Esophagus muscularis mucosa (tissue), 4 donors: ENCODE measurements around the gene LAMA5. TPM values are rescaled to one million over a fixed set of nuclear protein-coding genes. Genes with fewer than 3 reads are reported as not detected.

ENCODE experiments used
- DNase-seq: peaks from one replicate; pipeline ENCODE4 v3.0.0-alpha.2; 2017; ENCODE audit errors: extremely low spot score
- H3K27ac ChIP-seq, 4 donors: fragments of 200-600 bp; sonication (generic); replicated peaks in 1 of 4; 1 replicate in 3 of 4; 2 replicates in 1 of 4; pipeline ENCODE4 v1.5.1; 2016 to 2019; ENCODE audit warnings: mild to moderate bottlenecking in 1 of 4
- H3K27me3 ChIP-seq, 4 donors: fragments of 200-600 bp; sonication (generic); one replicate each; pipeline versions ENCODE4 v1.5.1 to v1.6.0; 2016 to 2019
- H3K36me3 ChIP-seq, 4 donors: fragments of 200-600 bp; sonication (generic); one replicate each; pipeline ENCODE4 v1.5.1; 2016 to 2019
- H3K4me1 ChIP-seq, 4 donors: fragments of 200-600 bp; sonication (generic); one replicate each; pipeline ENCODE4 v1.5.1; 2016 to 2019
- H3K4me3 ChIP-seq, 4 donors: fragments of 200-600 bp; sonication (generic); 1 replicate in 2 of 4; 2 replicates in 2 of 4; pipeline ENCODE4 v1.5.1; 2016 to 2019; ENCODE audit warnings: mild to moderate bottlenecking in 4 of 4, moderate library complexity in 1 of 4
- H3K9me3 ChIP-seq, 4 donors: fragments of 200-600 bp; sonication (generic); 1 replicate in 3 of 4; 2 replicates in 1 of 4; pipeline ENCODE4 v1.5.1; 2016 to 2019
- CTCF ChIP-seq, 3 experiments: fragments of 200-600 bp in 2 of 3; fragments of 450-650 bp in 1 of 3; sonication (generic) in 2 of 3; IDR thresholded peaks; one replicate each; pipeline ENCODE4 v1.5.1; 2017 to 2019; ENCODE audit warnings: antibody characterized with exemption in 3 of 3, mild to moderate bottlenecking in 2 of 3, moderate library complexity in 1 of 3
- EP300 ChIP-seq: sonication (generic); formaldehyde crosslinking; IDR thresholded peaks from one replicate; pipeline ENCODE4 v1.6.1; 2017; ENCODE audit warnings: antibody characterized with exemption
- POLR2A ChIP-seq: fragments of 450-650 bp; IDR thresholded peaks from one replicate; pipeline ENCODE4 v1.6.1; 2017; ENCODE audit warnings: antibody characterized with exemption, moderate library complexity, mild to moderate bottlenecking, low read depth
- POLR2AphosphoS5 ChIP-seq, 2 donors: sonication (generic); formaldehyde crosslinking; IDR thresholded peaks; one replicate each; pipeline ENCODE4 v1.6.1; 2017; ENCODE audit warnings: antibody characterized with exemption in 2 of 2
- WGBS: methylation state at CpG from one replicate; pipeline ENCODE4 v1.1.5; 2018; 5-methylcytosine and 5-hydroxymethylcytosine counted together
- intact Hi-C: fragments of 100-400 bp; cut with DNase I; formaldehyde crosslinking; loops from one replicate; pipeline ENCODE4 v1.15.1; 2023
- total RNA-seq, 4 donors: library from RNA; depleted of rRNA; stranded (reverse); fragments of >200 nt; gene quantifications; one replicate each; pipeline versions ENCODE4 v1.1.0 to v1.2.1, GENCODE V29; 2016

The LAMA5 gene
- total RNA-seq, 4 donors from 2014 or later, result 70.1 to 257 (median 150) TPM

GRCh38 chr20:62357681-62358080 lies 9.4 kb downstream of the LAMA5 start:
- 41% methylated on average over 7 of the region's 7 CpGs for WGBS
- Histone ChIP-seq H3K4me3 (peak overlapping the region; percentile 29 to 41 (median 35)), H3K27ac (peak overlapping the region; percentile 93 to 97 (median 93)), H3K9me3 (no peaks in the 10 kb centered on the region), H3K27me3 (no peaks in the 10 kb centered on the region), H3K4me1 (peaks cover 92 to 98% (median 97%) of the 10 kb centered on the region in 4 donors), H3K36me3 (peaks cover 0 to 23% (median 14%) of the 10 kb centered on the region in 4 donors)
- intact Hi-C loops, result no loop called here
- no peak for DNase-seq
- TF ChIP-seq POLR2A (no peak), EP300 (no peak), POLR2AphosphoS5 (IDR thresholded peaks at IDR 0.05) (no peak), CTCF (IDR thresholded peaks at IDR 0.05) (no peak)

- peaks cover 91 to 98% (median 97%) of the 10 kb centered on the region in 4 donors for H3K4me1 ChIP-seq
- H3K27ac ChIP-seq, result peak overlapping the region; percentile 93 to 97 (median 93)
- WGBS, result 10% methylated on average over 18 of the region's 25 CpGs
- intact Hi-C loops, result no loop called here
- H3K4me3 ChIP-seq, result peak overlapping the region; percentile 29 to 41 (median 35)
- peak; percentile 58 to 66 for TF ChIP-seq POLR2AphosphoS5 (IDR thresholded peaks at IDR 0.05)
- TF ChIP-seq POLR2A, result no peak
- no peaks in the 10 kb centered on the region for H3K27me3 ChIP-seq
- no peak for DNase-seq
- H3K36me3 ChIP-seq, result peaks cover 1 to 25% (median 16%) of the 10 kb centered on the region in 4 donors
- no peaks in the 10 kb centered on the region for H3K9me3 ChIP-seq
Measured at GRCh38 chr20:62357187-62357667, 9.9 kb downstream of the LAMA5 start.

GRCh38 chr20:62356589-62357186 lies 10.4 kb downstream of the LAMA5 start:
- no peaks in the 10 kb centered on the region for H3K9me3 ChIP-seq
- WGBS, result 8% methylated on average over 2 of the region's 17 CpGs
- peak overlapping the region; percentile 93 to 97 (median 93) for H3K27ac ChIP-seq
- no peak for TF ChIP-seq POLR2A
- TF ChIP-seq EP300, result no peak
- no peak for TF ChIP-seq POLR2AphosphoS5 (IDR thresholded peaks at IDR 0.05)
- TF ChIP-seq CTCF (IDR thresholded peaks at IDR 0.05), result no peak
- H3K4me1 ChIP-seq, result peaks cover 86 to 96% (median 94%) of the 10 kb centered on the region in 4 donors
- peaks cover 7 to 25% (median 16%) of the 10 kb centered on the region in 4 donors for H3K36me3 ChIP-seq
- H3K4me3 ChIP-seq, result peak overlapping the region; percentile 29 to 41 (median 35)
- DNase-seq, result no peak
- no peaks in the 10 kb centered on the region for H3K27me3 ChIP-seq
- intact Hi-C loops, result no loop called here

- Histone ChIP-seq H3K27me3 (no peaks in the 10 kb centered on the region), H3K4me3 (peak overlapping the region; percentile 29 to 41 (median 35)), H3K27ac (peak overlapping the region; percentile 93 to 97 (median 93)), H3K36me3 (peaks cover 12 to 28% (median 22%) of the 10 kb centered on the region in 4 donors), H3K9me3 (no peaks in the 10 kb centered on the region), H3K4me1 (peaks cover 79 to 90% (median 88%) of the 10 kb centered on the region in 4 donors)
- 21% methylated on average over 13 of the region's 29 CpGs for WGBS
- TF ChIP-seq EP300 (no peak), POLR2AphosphoS5 (IDR thresholded peaks at IDR 0.05) (no peak), CTCF (IDR thresholded peaks at IDR 0.05) (no peak), POLR2A (no peak)
- intact Hi-C loops, result no loop called here
- no peak for DNase-seq
Measured at GRCh38 chr20:62355878-62356588, 11.1 kb downstream of the LAMA5 start.

- no peak for DNase-seq
- TF ChIP-seq POLR2A (no peak), EP300 (no peak), CTCF (IDR thresholded peaks at IDR 0.05) (no peak), POLR2AphosphoS5 (IDR thresholded peaks at IDR 0.05) (no peak)
- Histone ChIP-seq H3K9me3 (no peaks in the 10 kb centered on the region), H3K36me3 (peaks cover 14 to 33% (median 25%) of the 10 kb centered on the region in 4 donors), H3K4me1 (peaks cover 75 to 84% (median 82%) of the 10 kb centered on the region in 4 donors), H3K27ac (peak overlapping the region; percentile 93 to 97 (median 93)), H3K4me3 (peak overlapping the region; percentile 29 to 41 (median 35)), H3K27me3 (no peaks in the 10 kb centered on the region)
- 10% methylated on average over 2 of the region's 11 CpGs for WGBS
- intact Hi-C loops, result no loop called here
Measured at GRCh38 chr20:62355516-62355877, 11.6 kb downstream of the LAMA5 start.
